ENCODE measurements around the gene OAF.

Gene OAF

DNA sequence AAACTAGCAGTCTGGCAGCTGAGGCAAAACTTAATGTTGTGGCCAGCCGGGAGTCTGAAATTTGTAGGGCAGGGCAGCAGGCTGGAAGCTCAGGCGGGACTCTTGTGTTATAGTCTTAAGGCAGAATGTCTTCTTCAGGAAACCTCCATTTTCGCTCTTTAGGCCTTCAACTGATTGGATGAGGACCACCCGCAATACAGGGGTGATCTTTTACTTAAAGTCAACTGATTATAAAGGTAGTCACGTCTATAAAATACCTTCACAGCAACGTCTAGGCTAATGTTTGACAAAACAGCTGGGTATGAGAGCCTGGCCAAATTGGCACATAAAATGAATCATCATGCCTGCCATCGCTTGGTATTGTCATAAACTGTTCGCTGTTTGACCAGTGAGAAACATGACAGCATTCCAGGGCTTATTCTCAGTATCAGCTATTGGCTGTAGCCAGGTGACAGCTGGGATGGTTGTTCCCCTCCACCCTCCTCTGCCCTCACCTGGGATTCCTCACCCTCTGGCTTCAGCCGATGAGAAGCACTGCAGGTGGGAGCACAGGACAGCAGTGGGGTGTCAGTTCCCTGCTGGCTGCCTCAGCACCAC, 22.5 kb downstream of the OAF start:
- Histone ChIP-seq H3K27me3 (ENCODE audit: control insufficient read depth in 1 of 2, insufficient read depth in 2 of 2, low read length in 2 of 2) (peaks cover 4 to 17% of the 10 kb centered on the region in 2 donors), H3K4me1 (ENCODE audit: control insufficient read depth, insufficient read depth, low read length) (peaks cover 3% of the 10 kb centered on the region), H3K9me3 (ENCODE audit: control insufficient read depth in 2 of 2, low read length in 2 of 2) (no peaks in the 10 kb centered on the region), H3K27ac (ENCODE audit: low read length) (no peak overlapping the region), H3K9ac (ENCODE audit: low read length in 2 of 2) (no peak overlapping the region), H3K36me3 (ENCODE audit: control insufficient read depth in 2 of 2, insufficient read depth in 2 of 2, low read length in 2 of 2) (no peaks in the 10 kb centered on the region), H3K4me3 (ENCODE audit: low read length in 2 of 2) (no peak overlapping the region)

DNA sequence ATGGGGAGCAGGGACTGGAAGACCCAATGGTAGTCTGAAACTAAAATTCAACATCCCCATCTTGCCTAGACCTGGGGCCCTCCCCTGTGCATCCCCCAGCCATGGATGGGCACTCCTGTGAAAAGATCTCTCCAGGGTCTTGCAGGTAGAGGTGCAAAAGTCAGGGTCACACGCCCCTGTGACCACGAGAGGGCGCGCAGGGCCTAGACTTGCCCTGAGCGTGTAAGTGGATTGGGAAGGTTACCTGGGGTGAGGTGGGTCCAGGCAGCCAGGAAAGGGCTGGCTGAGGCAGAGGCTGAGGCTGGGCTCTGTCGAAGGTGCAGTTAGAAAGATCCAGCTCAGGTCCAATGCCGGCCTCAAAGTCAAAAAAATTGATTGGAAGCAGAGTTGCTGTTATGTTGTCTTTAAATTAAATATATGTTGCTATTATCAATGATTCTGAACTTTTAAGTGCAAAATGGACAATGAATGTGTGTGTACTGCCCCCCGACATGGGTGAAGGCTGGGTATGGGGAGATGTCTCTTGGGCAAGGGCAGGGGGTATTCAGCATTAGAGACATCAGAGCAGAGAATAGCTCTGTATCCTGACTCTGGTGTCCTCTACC, 24.3 kb downstream of the OAF start:
- Histone ChIP-seq H3K9me3 (ENCODE audit: control insufficient read depth in 2 of 2, low read length in 2 of 2) (no peaks in the 10 kb centered on the region), H3K4me3 (ENCODE audit: low read length in 2 of 2) (no peak overlapping the region), H3K36me3 (ENCODE audit: control insufficient read depth in 2 of 2, insufficient read depth in 2 of 2, low read length in 2 of 2) (no peaks in the 10 kb centered on the region), H3K9ac (ENCODE audit: low read length in 2 of 2) (no peak overlapping the region), H3K27ac (ENCODE audit: low read length) (no peak overlapping the region), H3K4me1 (ENCODE audit: control insufficient read depth, insufficient read depth, low read length) (peaks cover 4% of the 10 kb centered on the region), H3K27me3 (ENCODE audit: control insufficient read depth in 1 of 2, insufficient read depth in 2 of 2, low read length in 2 of 2) (peaks cover 18 to 25% of the 10 kb centered on the region in 2 donors)

DNA sequence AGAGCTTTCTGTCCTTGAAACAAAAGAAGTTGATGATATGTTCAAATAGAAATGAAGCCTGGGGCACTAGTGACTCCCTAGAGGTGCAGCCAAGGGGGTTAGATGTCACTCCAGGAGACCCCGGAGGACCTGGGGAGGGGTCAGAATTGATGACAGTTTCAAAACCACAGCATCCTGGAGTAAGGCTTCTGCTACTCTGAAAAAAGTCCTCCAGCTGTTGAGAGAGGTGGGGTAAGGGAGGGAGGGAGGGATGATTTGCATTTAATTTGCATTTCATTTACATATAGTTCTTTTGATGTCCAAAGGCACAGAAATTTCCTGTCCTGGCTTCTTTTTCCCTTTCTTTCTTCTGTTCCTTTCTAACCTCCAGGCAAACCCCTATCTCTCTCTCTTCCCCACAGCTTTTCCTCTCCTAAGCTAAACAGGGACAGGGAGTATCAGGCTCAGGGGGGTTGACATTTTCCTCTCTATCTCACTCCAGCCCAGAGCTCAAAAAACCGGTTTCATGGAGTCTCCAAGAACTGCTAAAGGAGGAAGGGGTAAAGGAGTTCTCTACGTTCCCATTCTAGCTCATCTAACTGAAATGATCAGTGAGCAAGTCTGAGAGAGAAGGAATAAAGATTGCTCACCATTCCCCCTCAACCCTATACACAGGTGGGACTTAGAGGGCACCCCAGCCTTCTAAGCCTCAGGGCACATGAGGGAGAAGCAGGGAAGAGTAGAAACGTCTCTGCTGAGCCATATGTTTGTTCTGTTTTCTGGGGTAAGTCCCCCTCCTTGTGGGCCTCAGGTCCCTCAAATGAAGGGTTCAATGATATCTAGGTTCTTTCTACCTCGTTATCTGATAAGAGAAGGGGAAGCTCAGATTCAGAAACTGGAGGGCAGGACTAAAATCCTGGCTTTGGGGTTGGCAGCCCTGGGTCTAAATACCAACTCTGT, 25.6 kb downstream of the OAF start:
- Histone ChIP-seq H3K4me3 (ENCODE audit: low read length in 2 of 2) (no peak overlapping the region), H3K27me3 (ENCODE audit: control insufficient read depth in 1 of 2, insufficient read depth in 2 of 2, low read length in 2 of 2) (peaks cover 31 to 37% of the 10 kb centered on the region in 2 donors), H3K36me3 (ENCODE audit: control insufficient read depth in 2 of 2, insufficient read depth in 2 of 2, low read length in 2 of 2) (no peaks in the 10 kb centered on the region), H3K27ac (ENCODE audit: low read length) (no peak overlapping the region), H3K9me3 (ENCODE audit: control insufficient read depth in 2 of 2, low read length in 2 of 2) (no peaks in the 10 kb centered on the region), H3K9ac (ENCODE audit: low read length in 2 of 2) (no peak overlapping the region), H3K4me1 (ENCODE audit: control insufficient read depth, insufficient read depth, low read length) (peaks cover 5% of the 10 kb centered on the region)

DNA sequence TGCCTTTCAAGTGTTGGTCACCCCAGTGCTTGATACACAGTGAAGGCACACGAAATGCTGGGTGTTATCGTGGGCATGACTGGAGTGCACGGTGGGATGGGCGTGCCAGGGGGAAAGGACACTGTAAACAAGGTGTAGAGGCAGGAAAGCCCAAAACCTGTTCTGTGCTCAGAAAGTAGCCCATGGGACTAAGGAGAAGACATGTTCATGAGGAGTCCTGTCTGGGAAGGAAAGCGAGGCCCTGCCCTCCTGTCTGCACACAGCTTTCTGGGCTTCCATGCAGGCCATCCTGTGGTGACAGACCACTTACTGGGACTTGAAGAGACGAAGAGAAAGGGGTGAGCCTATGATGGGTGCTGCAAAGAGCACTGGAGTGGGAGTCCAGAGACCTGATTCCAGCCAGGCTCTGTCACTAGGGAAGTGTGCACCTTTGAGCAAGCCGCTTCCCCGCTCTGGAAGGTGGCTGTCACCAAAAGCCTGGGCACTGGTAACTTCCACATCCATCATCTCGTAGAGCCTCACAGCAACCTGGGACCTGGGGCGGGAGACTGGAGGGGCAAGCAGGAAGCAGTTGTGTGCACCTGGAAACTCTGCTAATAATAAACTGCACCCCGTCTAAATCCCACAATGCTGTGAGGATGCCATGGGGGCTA, 28.3 kb downstream of the OAF start:
- H3K27ac ChIP-seq (ENCODE audit: low read length) = no peak overlapping the region
- peaks cover 40 to 49% of the 10 kb centered on the region in 2 donors for H3K27me3 ChIP-seq (ENCODE audit: control insufficient read depth in 1 of 2, insufficient read depth in 2 of 2, low read length in 2 of 2)
- H3K9me3 ChIP-seq (ENCODE audit: control insufficient read depth in 2 of 2, low read length in 2 of 2) = no peaks in the 10 kb centered on the region
- H3K4me1 ChIP-seq (ENCODE audit: control insufficient read depth, insufficient read depth, low read length) = peaks cover 5% of the 10 kb centered on the region
- no peak overlapping the region for H3K9ac ChIP-seq (ENCODE audit: low read length in 2 of 2)
- H3K4me3 ChIP-seq (ENCODE audit: low read length in 2 of 2) = no peak overlapping the region
- H3K36me3 ChIP-seq (ENCODE audit: control insufficient read depth in 2 of 2, insufficient read depth in 2 of 2, low read length in 2 of 2) = no peaks in the 10 kb centered on the region

DNA sequence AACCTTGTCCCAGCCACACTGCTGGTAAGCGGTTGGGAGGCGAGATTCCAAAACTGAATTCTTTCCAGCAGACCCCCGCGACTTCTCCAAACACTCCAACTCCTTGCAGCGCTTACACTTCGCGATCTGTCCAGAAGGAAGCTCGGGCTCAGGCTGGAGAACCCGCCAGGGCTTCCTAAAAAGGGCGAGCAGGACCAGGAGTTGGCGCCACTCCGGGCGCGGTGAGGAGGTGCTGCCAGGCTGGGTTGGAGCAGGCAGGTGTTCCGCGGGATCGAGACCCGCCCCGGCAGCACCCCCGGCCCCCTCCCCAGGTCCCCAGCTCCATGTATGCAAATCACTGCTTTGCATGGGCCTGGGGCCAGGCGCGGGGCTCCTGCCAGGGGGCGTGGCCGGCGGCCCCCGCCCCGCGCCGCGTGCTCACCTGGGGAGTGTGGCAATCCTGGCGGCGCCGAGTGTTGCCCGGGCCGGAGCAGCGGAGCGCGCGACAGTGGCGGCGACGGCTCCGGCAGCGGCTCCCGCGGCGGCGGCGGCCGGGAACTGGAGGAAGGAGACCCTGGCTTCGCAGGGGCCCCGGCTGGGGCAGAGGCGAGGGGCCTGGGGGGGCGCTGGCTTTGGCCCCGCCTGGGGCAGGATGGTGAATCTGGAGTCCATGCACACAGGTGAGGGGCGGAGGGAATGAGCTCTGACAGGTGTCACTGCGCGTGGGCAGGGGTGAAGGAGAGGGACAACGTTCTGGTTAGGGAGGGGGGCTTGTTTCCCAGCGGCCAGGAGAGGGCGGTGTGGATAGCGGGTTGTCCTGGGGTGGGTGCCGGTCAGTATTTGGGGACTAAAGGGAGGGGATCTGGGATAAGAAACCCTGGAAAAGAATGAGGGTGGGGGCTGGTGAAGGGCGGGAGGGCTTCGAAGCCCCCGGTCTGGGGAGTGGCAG, 29.1 kb downstream of the OAF start, which contains the start of gene POU2F3:
Gene POU2F3 (plus strand): TSS at position 428 of the 928 bp plus-strand sequence. CDS start 204 bp downstream, at position 632.
- H3K4me1 ChIP-seq (ENCODE audit: control insufficient read depth, insufficient read depth, low read length) = peaks cover 5% of the 10 kb centered on the region
- H3K27ac ChIP-seq (ENCODE audit: low read length) = no peak within 1 kb of the TSS
- no peak within 1 kb of the TSS for H3K4me3 ChIP-seq (ENCODE audit: low read length in 2 of 2)
- no peak within 1 kb of the TSS for H3K9ac ChIP-seq (ENCODE audit: low read length in 2 of 2)
- H3K9me3 ChIP-seq (ENCODE audit: control insufficient read depth in 2 of 2, low read length in 2 of 2) = no peaks in the 10 kb centered on the region
- H3K36me3 ChIP-seq (ENCODE audit: control insufficient read depth in 2 of 2, insufficient read depth in 2 of 2, low read length in 2 of 2) = no peaks in the 10 kb centered on the region
- peaks cover 39 to 44% of the 10 kb centered on the region in 2 donors for H3K27me3 ChIP-seq (ENCODE audit: control insufficient read depth in 1 of 2, insufficient read depth in 2 of 2, low read length in 2 of 2)

DNA sequence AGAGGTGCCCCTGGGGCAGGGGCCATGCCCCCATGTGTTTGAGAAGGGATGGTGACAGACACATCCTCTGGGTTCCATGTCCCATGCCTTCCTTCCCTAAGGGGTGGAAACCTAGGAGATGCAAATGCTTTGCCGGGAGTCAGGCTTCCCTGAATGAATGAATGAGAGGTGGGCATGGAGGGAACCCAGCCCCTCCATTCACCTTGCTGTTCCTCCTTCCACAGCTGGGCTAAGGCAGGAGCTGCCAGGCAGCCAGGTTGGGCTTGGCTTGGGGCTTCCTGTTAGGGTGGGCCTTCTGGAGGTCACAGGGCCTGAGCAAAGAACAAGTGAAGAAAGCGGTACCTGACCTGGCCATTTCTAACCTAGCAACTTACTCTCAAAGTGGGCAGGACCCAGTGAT, 30.0 kb downstream of the OAF start:
- Histone ChIP-seq H3K27me3 (ENCODE audit: control insufficient read depth in 1 of 2, insufficient read depth in 2 of 2, low read length in 2 of 2) (peaks cover 39% of the 10 kb centered on the region in 2 donors), H3K27ac (ENCODE audit: low read length) (no peak overlapping the region), H3K36me3 (ENCODE audit: control insufficient read depth in 2 of 2, insufficient read depth in 2 of 2, low read length in 2 of 2) (no peaks in the 10 kb centered on the region), H3K4me3 (ENCODE audit: low read length in 2 of 2) (no peak overlapping the region), H3K4me1 (ENCODE audit: control insufficient read depth, insufficient read depth, low read length) (peaks cover 5% of the 10 kb centered on the region), H3K9ac (ENCODE audit: low read length in 2 of 2) (no peak overlapping the region), H3K9me3 (ENCODE audit: control insufficient read depth in 2 of 2, low read length in 2 of 2) (no peaks in the 10 kb centered on the region)

DNA sequence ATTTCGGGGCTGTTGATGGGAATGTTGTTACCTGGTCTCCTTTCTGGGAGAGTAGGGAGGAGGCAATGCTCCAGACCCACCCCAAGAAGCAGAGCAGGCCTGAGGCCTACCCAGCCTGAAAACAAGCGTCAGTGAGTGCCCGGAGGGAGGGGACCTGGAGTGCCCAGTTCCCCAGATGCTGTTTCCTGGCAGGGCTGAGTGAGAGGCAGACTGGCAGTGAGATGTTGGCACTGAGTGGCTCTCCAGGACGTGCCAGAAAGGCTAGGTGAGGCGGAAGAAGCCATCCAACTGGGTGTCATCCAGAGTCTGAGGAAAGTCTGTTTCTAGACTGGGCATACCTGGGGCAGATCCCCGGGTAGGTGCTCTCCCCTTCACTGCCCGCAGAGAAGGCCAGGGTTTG, 30.4 kb downstream of the OAF start:
- H3K36me3 ChIP-seq (ENCODE audit: control insufficient read depth in 2 of 2, insufficient read depth in 2 of 2, low read length in 2 of 2) = no peaks in the 10 kb centered on the region
- H3K9me3 ChIP-seq (ENCODE audit: control insufficient read depth in 2 of 2, low read length in 2 of 2) = no peaks in the 10 kb centered on the region
- H3K9ac ChIP-seq (ENCODE audit: low read length in 2 of 2) = no peak overlapping the region
- peaks cover 5% of the 10 kb centered on the region for H3K4me1 ChIP-seq (ENCODE audit: control insufficient read depth, insufficient read depth, low read length)
- H3K4me3 ChIP-seq (ENCODE audit: low read length in 2 of 2) = no peak overlapping the region
- no peak overlapping the region for H3K27ac ChIP-seq (ENCODE audit: low read length)
- peaks cover 39 to 40% of the 10 kb centered on the region in 2 donors for H3K27me3 ChIP-seq (ENCODE audit: control insufficient read depth in 1 of 2, insufficient read depth in 2 of 2, low read length in 2 of 2)

DNA sequence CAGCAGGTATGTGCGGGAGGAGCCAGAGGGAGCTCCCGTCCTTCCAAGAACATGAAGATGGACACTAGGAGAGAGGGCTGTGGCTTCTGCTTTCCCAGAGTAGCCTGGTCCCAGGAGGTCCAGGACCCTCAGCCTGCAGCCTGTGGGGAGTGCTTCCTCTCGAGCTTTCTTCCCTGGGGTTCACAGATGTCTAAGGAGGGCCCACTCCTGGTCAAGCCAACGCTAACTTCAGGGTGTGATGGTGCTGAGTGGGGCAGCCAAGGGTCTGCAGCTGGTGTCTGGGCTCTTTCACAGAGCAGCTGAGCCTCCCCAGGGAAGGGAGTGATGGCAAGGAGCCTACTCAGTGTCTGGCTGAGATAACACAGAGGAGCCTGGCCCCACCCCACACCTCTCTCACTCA, 32.4 kb downstream of the OAF start:
- Histone ChIP-seq H3K36me3 (ENCODE audit: control insufficient read depth in 2 of 2, insufficient read depth in 2 of 2, low read length in 2 of 2) (no peaks in the 10 kb centered on the region), H3K9me3 (ENCODE audit: control insufficient read depth in 2 of 2, low read length in 2 of 2) (no peaks in the 10 kb centered on the region), H3K27me3 (ENCODE audit: control insufficient read depth in 1 of 2, insufficient read depth in 2 of 2, low read length in 2 of 2) (peaks cover 39 to 40% of the 10 kb centered on the region in 2 donors), H3K4me1 (ENCODE audit: control insufficient read depth, insufficient read depth, low read length) (peaks cover 5% of the 10 kb centered on the region), H3K27ac (ENCODE audit: low read length) (no peak overlapping the region), H3K4me3 (ENCODE audit: low read length in 2 of 2) (no peak overlapping the region), H3K9ac (ENCODE audit: low read length in 2 of 2) (no peak overlapping the region)

DNA sequence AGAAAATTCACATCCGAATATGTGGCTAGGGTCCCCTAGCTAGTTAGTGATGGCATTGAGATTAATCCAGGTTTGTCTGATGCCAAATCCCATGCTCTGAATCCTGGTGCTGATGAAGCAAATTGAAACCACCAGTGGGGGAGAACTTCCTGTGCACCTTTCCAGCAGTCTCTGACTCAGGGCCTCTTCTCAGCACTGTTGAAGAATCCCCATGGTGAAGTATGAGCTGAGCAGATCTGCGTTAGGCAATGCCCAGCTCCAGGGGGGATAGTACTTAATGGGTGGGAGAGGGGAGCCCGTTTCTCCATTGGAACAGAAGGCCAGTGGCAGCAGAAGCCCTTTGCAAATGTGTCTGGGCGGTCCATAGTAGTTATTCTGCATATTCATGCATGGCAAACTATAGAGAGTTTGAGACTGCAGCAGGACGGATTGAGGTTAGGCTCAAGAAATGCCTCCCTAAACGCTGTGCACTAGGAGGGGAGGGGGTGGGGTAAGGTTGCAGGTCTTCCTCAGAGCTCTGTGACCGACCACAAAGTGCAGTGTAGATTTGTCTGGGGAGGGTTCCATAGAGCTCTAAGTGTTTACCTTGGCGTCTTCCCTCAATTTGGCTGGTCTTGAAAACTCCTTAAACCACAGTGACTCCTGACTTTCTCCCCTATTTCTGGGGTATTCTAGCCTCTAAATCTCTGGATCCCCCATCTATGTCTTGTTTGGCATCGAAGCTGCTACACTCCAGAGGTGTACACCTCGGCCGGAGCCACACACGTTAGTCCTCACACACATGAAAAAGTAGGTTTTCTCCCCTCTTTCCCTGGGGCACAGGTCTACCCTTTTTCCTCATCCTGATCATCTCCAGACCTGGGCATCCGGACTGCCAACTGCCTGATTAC, 33.9 kb downstream of the OAF start:
- no peak overlapping the region for H3K4me3 ChIP-seq (ENCODE audit: low read length in 2 of 2)
- H3K27ac ChIP-seq (ENCODE audit: low read length) = no peak overlapping the region
- no peak overlapping the region for H3K9ac ChIP-seq (ENCODE audit: low read length in 2 of 2)
- peaks cover 5% of the 10 kb centered on the region for H3K4me1 ChIP-seq (ENCODE audit: control insufficient read depth, insufficient read depth, low read length)
- H3K27me3 ChIP-seq (ENCODE audit: control insufficient read depth in 1 of 2, insufficient read depth in 2 of 2, low read length in 2 of 2) = peaks cover 34 to 37% of the 10 kb centered on the region in 2 donors
- H3K9me3 ChIP-seq (ENCODE audit: control insufficient read depth in 2 of 2, low read length in 2 of 2) = no peaks in the 10 kb centered on the region
- H3K36me3 ChIP-seq (ENCODE audit: control insufficient read depth in 2 of 2, insufficient read depth in 2 of 2, low read length in 2 of 2) = no peaks in the 10 kb centered on the region

Measured in stomach smooth muscle (tissue), 2 donors.